HG02642 (cell line): ENCODE results near the gene PLXNA3.

Experiments
- ATAC-seq: cut with Tn5 transposase; IDR thresholded peaks from one replicate; pipeline ENCODE4 v1.9.1; 2021; ENCODE audit warnings: mild to moderate bottlenecking; ENCODE audit not compliant: unreplicated experiment, poor library complexity

The PLXNA3 gene

GRCh38 chrX:154457491-154458115, 478 bp upstream of the PLXNA3 start:
- peak; percentile 62 for ATAC-seq

- no peak for ATAC-seq
These were observed 1.1 kb downstream of the PLXNA3 start for GRCh38 chrX:154458954-154459778.

DNA sequence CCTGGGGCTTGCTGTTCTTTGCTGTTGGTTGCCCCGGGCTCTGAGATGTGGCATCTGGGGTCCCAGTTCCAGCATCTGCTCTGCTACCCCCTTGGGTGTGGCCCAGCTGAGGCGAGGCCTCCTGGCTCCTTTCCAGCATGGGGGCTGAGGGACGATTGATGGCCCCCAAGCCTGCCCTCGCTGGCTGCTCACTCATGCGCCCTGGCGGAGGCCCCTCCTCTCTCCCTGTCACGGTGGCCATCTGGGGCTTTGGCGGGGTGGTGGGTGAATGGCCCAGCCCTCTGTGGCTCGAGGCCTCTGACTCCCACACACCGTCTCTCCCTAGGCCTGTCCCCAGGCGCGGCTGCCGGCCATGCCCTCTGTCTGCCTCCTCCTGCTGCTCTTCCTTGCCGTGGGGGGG, 1.8 kb downstream of the PLXNA3 start:
- ATAC-seq: no peak

DNA sequence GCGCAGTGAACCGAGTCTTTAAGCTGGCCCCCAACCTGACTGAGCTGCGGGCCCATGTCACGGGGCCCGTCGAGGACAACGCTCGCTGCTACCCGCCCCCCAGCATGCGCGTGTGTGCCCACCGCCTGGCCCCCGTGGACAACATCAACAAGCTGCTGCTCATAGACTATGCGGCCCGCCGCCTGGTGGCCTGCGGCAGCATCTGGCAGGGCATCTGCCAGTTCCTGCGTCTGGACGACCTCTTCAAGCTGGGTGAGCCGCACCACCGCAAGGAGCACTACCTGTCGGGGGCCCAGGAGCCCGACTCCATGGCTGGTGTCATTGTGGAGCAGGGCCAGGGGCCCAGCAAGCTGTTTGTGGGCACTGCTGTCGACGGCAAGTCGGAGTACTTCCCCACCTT, 2.2 kb downstream of the PLXNA3 start:
- no peak for ATAC-seq

GRCh38 chrX:154462396-154462795, 4.3 kb downstream of the PLXNA3 start:
- ATAC-seq: no peak

DNA sequence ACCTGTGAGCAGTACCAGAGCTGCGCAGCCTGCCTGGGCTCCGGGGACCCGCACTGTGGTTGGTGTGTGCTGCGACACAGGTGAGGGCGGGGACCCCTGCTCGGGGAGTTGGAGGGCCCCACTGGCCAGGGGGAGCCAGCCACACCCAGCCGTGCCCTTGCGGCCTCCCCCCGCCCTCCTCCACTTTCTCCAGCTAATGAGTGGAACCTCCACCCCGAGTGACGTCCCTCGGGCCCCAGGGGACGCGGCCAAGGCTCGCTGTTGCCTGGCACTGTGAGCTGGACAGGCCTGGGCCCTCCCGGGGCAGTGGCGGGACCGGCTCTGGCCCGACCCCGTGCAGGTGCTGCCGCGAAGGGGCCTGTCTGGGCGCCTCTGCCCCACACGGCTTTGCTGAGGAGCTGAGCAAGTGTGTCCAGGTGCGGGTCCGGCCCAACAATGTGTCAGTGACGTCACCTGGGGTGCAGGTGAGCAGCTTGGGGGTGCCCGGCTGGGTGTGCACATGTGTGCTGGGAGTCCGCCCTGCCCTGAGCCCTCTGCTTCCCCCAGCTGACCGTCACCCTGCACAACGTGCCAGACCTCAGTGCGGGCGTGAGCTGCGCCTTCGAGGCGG, 5.6 kb downstream of the PLXNA3 start:
- ATAC-seq: no peak

DNA sequence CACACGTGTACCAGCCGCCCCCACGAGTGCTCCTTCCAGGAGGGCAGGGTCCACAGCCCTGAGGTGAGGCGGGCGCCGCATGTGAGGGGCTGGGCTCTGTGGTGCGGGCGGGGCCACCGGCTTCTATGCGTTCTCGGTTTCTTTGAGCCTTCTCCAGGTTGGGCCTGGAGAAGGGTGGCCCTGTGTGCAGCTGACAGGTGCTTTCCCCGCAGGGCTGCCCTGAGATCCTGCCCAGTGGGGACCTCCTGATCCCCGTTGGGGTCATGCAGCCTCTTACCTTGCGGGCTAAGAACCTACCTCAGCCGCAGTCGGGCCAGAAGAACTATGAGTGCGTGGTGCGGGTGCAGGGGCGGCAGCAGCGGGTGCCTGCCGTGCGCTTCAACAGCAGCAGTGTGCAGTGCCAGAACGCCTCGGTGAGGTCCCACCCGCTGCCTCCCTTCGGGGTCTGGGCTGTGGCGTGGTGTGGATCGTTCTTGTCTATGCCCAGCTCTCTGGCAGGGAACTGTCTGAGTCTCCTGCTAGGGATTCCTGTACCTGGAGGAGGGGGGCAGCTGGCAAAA, 6.8 kb downstream of the PLXNA3 start:
- ATAC-seq: no peak

- ATAC-seq: no peak
These were observed 7.5 kb downstream of the PLXNA3 start for GRCh38 chrX:154465601-154466000.

- ATAC-seq: no peak
These were observed 8.0 kb downstream of the PLXNA3 start for GRCh38 chrX:154466036-154466435.

DNA sequence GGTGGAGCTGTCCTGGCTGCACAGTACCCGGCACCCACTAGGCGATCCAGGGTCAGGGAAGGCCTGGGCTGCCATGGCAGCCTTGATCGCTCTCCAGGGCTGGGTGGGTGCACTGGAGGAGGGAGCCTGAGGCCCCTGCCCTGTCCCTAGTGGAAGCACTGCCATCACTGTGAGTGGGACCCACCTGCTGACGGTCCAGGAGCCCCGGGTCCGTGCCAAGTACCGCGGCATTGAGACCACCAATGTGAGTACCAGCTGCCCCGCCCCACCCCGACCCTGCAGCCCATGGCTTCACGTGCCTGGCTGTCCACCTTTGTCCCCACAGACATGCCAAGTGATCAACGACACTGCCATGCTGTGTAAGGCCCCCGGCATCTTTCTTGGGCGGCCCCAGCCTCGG, 8.8 kb downstream of the PLXNA3 start:
- ATAC-seq: no peak

GRCh38 chrX:154467556-154467955, 9.5 kb downstream of the PLXNA3 start:
- ATAC-seq: no peak

- no peak for ATAC-seq
These were observed 10.1 kb downstream of the PLXNA3 start for GRCh38 chrX:154468217-154468616.

DNA sequence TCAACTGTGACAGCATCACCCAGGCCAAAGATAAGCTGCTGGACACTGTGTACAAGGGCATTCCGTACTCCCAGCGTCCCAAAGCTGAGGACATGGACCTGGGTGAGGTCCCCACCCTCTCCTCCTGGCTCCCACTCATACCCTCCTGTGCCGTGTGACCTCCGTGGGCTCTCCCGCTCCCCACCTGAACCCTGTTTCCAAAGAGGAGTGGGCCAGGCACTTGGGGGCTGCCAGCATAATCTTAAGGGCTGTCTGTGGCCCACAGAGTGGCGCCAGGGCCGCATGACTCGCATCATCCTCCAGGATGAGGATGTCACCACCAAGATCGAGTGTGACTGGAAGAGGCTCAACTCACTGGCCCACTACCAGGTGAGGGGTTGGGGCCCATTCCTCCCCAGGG, 11.0 kb downstream of the PLXNA3 start:
- ATAC-seq: no peak

GRCh38 chrX:154469880-154470279, 11.8 kb downstream of the PLXNA3 start:
- ATAC-seq: no peak

DNA sequence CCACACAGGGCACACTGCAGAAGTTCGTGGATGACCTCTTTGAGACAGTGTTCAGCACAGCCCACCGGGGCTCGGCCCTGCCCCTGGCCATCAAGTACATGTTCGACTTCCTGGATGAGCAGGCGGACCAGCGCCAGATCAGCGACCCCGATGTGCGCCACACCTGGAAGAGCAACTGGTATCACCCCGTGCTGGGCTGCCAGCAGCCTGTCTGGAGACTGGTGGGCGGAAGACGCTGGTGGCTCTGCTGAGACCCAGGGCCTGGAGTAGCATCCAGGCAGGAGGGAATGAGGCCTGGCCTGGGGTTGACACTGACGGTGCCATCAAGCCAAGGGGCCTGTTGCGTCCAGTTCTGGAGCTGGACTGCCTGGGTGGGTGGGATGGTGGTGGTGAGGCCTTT, 12.4 kb downstream of the PLXNA3 start:
- ATAC-seq: no peak

DNA sequence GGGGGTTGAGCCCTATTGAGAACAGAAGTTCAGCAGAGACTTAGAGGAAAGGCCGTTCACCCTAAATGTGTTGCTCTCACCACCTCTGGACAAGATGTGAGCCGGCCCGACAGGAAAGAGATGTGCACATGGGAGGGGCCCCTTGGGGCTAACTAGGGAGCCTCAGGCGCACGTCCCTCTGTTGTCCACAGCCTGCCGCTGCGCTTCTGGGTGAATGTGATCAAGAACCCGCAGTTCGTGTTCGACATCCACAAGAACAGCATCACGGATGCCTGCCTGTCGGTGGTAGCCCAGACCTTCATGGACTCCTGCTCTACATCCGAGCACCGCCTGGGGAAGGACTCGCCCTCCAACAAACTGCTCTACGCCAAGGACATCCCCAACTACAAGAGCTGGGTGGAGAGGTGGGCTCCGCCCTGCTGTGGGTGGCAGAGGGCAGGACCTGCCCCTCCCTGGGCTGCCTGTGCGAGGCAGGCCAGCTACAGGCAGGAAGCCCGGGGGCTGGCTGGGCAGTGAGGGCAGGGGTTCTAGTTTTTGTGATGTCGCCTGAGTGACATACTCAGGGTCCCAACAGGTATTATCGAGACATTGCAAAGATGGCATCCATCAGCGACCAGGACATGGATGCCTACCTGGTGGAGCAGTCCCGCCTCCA, 13.0 kb downstream of the PLXNA3 start:
- no peak for ATAC-seq

DNA sequence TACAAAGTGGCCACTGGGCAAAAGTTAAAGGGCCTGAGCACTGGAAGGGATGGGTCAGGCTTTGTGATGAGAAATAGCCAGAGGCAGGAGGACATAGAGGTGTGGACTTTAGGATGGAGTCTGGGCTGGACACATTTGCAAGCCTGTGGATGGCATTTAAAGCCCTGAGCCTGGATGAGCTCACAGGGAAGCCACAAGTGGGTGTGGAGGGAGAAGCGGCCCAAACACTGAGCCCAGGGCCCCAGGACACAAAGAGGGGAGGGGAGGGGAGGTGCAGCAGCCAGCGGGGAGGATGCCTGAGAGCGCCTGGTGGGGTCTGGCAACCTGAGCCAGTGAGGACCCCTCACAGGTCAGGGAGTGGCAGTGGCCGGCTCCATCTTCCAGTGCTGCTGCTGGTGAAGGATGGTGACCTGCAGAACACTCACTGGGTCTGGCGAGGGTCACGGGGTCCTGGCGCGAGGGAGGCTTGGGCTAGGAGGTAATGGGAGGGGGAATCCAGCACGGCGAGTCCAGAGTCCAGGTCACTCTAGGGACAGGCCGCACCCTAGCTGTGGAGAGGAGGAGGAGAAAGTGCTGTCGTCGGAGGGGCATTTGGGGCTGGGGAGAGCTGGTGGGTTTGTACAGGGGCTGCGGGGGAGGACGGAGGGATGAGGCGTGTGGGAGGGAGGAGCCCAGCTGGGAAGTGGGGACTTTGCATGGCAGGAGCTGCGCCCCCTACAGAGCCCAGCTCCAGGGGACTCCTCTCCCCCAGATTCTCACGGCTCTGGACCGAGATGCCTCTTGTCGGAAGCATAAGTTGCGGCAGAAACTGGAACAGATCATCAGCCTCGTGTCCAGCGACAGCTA, 14.0 kb downstream of the PLXNA3 start:
- ATAC-seq: no peak

DNA sequence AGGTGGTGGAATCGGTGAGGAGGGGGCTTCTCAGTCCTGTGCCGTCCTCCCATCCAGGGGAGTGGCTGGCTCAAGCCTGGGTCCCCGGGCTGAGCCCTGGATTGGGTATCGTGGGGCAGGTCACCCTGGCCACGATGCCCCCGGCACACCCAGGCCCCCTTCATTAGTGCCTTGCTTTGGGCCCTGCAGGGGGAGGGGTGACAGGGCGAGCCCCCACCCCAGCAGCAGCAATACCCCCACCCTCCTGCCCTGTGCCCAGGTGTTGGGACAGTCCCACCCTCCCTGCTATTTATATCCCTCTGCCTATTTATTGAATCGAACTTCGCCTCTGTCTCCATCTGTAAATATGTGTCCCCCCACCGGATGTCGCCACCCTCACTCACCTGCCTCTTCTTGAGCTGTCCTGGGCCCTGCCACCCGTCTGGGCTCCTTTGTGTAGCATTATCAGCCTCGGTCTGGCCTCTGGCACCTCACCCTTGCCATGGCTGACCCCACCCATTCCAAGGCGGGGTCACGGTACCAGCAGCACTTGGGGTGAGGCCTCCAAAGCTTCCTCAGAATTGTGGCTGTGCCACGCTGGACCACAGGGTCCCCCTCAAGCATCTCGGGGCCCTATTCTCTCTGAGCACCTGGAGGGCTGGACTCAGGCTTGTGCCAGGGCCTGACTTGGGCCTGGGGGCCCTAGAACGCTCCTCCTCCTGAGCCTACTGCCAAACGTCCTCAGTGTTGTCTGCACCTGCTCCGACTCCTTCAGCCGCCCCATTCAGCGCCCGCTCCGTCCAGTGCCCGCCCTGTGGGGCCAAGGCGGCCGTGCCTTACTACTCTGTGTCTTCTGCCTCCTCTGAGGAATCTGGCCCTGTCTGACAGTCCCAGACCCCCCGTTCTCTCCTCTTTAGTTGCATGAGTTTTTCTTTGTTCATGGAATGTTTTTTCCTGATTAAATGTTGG, 14.9 kb downstream of the PLXNA3 start:
- ATAC-seq: no peak

- ATAC-seq: no peak
These were observed 15.6 kb downstream of the PLXNA3 start for GRCh38 chrX:154473683-154474082.
